Liver (tissue), 9 donors: ENCODE data around the gene PDXK. TPM values are rescaled to one million over a fixed set of nuclear protein-coding genes. Genes with fewer than 3 reads are reported as not detected.

Source experiments
- DNase-seq: peaks from one replicate; pipeline ENCODE4 v3.0.0-alpha.2; 2017; ENCODE audit warnings: low spot score
- H3K27ac ChIP-seq, 2 donors: one replicate each; pipeline ENCODE4 v1.7.0; 2013; ENCODE audit warnings: inconsistent platforms in 2 of 2, low read length in 2 of 2, control low read depth in 1 of 2, low read depth in 1 of 2, mild to moderate bottlenecking in 1 of 2
- H3K27me3 ChIP-seq, 4 donors: one replicate each; pipeline versions ENCODE4 v1.6.1 to v1.7.0; 2013; ENCODE audit warnings: low read length in 3 of 4, inconsistent platforms in 1 of 4, mild to moderate bottlenecking in 1 of 4, moderate library complexity in 1 of 4; ENCODE audit not compliant: control insufficient read depth in 4 of 4, insufficient read depth in 4 of 4
- H3K36me3 ChIP-seq, 4 donors: one replicate each; pipeline versions ENCODE4 v1.6.1 to v1.7.0; 2013; ENCODE audit warnings: low read length in 3 of 4, mild to moderate bottlenecking in 3 of 4, low read depth in 1 of 4, moderate library complexity in 1 of 4; ENCODE audit not compliant: control insufficient read depth in 4 of 4, insufficient read depth in 3 of 4
- H3K4me1 ChIP-seq, 4 donors: one replicate each; pipeline versions ENCODE4 v1.6.1 to v1.7.0; 2013; ENCODE audit warnings: low read length in 3 of 4, mild to moderate bottlenecking in 3 of 4, moderate library complexity in 1 of 4; ENCODE audit not compliant: control insufficient read depth in 4 of 4, insufficient read depth in 4 of 4
- H3K4me3 ChIP-seq, 3 donors: one replicate each; pipeline versions ENCODE4 v1.6.1 to v1.7.0; 2013; ENCODE audit warnings: low read length in 3 of 3, control low read depth in 1 of 3, low read depth in 1 of 3, mild to moderate bottlenecking in 1 of 3
- H3K9ac ChIP-seq, 2 donors: one replicate each; pipeline ENCODE4 v1.7.0; 2013; ENCODE audit warnings: low read length in 2 of 2, mild to moderate bottlenecking in 2 of 2, moderate library complexity in 2 of 2, control low read depth in 1 of 2, low read depth in 1 of 2
- H3K9me3 ChIP-seq, 4 donors: one replicate each; pipeline versions ENCODE4 v1.6.1 to v1.7.0; 2013; ENCODE audit warnings: low read length in 3 of 4; ENCODE audit not compliant: control insufficient read depth in 4 of 4
- EGR1 ChIP-seq, 2 donors: IDR thresholded peaks; 2 replicates each; pipeline ENCODE4 v1.6.1; 2016 to 2018; ENCODE audit warnings: antibody characterized with exemption in 2 of 2, low read depth in 2 of 2
- FOXA2 ChIP-seq: IDR thresholded peaks from 2 replicates; pipeline ENCODE4 v1.6.1; 2016; ENCODE audit warnings: antibody characterized with exemption
- GABPA ChIP-seq, 2 donors: IDR thresholded peaks in 1 of 2; conservative IDR thresholded peaks in 1 of 2; 2 replicates each; pipeline ENCODE4 v1.6.1; 2016; ENCODE audit warnings: antibody characterized with exemption in 2 of 2, mild to moderate bottlenecking in 1 of 2, moderate library complexity in 1 of 2
- HNF4A ChIP-seq, 2 donors: conservative IDR thresholded peaks; 2 replicates each; pipeline ENCODE4 v1.6.1; 2016; ENCODE audit warnings: antibody characterized with exemption in 2 of 2, mild to moderate bottlenecking in 2 of 2
- HNF4G ChIP-seq: IDR thresholded peaks from 2 replicates; pipeline ENCODE4 v1.6.1; 2016; ENCODE audit warnings: antibody characterized with exemption
- JUND ChIP-seq, 2 donors: IDR thresholded peaks; 2 replicates each; pipeline ENCODE4 v1.6.1; 2016; ENCODE audit warnings: antibody characterized with exemption in 2 of 2
- RAD21 ChIP-seq, 2 donors: IDR thresholded peaks; 2 replicates each; pipeline ENCODE4 v1.6.1; 2016; ENCODE audit warnings: antibody characterized with exemption in 2 of 2, mild to moderate bottlenecking in 2 of 2
- SP1 ChIP-seq: IDR thresholded peaks from 2 replicates; pipeline ENCODE4 v1.6.1; 2018; ENCODE audit warnings: antibody characterized with exemption, mild to moderate bottlenecking
- TAF1 ChIP-seq: conservative IDR thresholded peaks from 2 replicates; pipeline ENCODE4 v1.6.1; 2016; ENCODE audit warnings: antibody characterized with exemption, mild to moderate bottlenecking
- WGBS: extraction: QIAGEN DNeasy Blood & Tissue Kit; methylation state at CpG from one replicate; pipeline ENCODE4 v1.1.7; 2013; 5-methylcytosine and 5-hydroxymethylcytosine counted together
- polyA plus RNA-seq, 2 donors: library from polyadenylated mRNA; stranded (reverse) in 1 of 2; unstranded in 1 of 2; fragments of 200-250 nt in 1 of 2; fragments of >200 nt in 1 of 2; fragmentation: Nextera tagmentation in 1 of 2; extraction: Ambion mirVana in 1 of 2; gene quantifications; one replicate each; pipeline versions ENCODE4 v1.2.1 to v1.2.3, GENCODE V29; 2013 to 2015
- total RNA-seq, 2 donors: library from RNA; depleted of rRNA; stranded (reverse); fragments of >200 nt; gene quantifications; one replicate each; pipeline ENCODE4 v1.2.3, GENCODE V29; 2014
- TF ChIP-seq, protein P1 (sequence below): IDR thresholded peaks from 2 replicates; pipeline ENCODE4 v1.6.1; 2016; ENCODE audit warnings: antibody characterized with exemption, mild to moderate bottlenecking
- TF ChIP-seq, protein P2 (sequence below): fragments of 150-350 bp; IDR thresholded peaks from 2 replicates; pipeline ENCODE4 v1.5.1; 2017; ENCODE audit warnings: improper control_type of control experiment, low read depth, low read length; ENCODE audit not compliant: missing input control
- TF ChIP-seq, protein P3 (sequence below): IDR thresholded peaks from 2 replicates; pipeline ENCODE4 v1.6.1; 2016; ENCODE audit warnings: antibody characterized with exemption
- TF ChIP-seq, protein P4 (sequence below): IDR thresholded peaks from 2 replicates; pipeline ENCODE4 v1.6.1; 2016; ENCODE audit warnings: antibody characterized with exemption
- TF ChIP-seq, protein P5 (sequence below): IDR thresholded peaks from 2 replicates; pipeline ENCODE4 v1.6.1; 2016; ENCODE audit warnings: antibody characterized with exemption
- donor health status: healthy.
- donor health status: healthy.
- donor health status: healthy.
- donor health status: healthy.
- donor health status: healthy.

The PDXK gene
- 100 to 1,000 TPM in 1 of 2 donors, 10 to 100 TPM in 1; 20.5 to 104 TPM for total RNA-seq
- 10 to 100 TPM; 34.7 to 35.0 TPM for polyA plus RNA-seq

DNA sequence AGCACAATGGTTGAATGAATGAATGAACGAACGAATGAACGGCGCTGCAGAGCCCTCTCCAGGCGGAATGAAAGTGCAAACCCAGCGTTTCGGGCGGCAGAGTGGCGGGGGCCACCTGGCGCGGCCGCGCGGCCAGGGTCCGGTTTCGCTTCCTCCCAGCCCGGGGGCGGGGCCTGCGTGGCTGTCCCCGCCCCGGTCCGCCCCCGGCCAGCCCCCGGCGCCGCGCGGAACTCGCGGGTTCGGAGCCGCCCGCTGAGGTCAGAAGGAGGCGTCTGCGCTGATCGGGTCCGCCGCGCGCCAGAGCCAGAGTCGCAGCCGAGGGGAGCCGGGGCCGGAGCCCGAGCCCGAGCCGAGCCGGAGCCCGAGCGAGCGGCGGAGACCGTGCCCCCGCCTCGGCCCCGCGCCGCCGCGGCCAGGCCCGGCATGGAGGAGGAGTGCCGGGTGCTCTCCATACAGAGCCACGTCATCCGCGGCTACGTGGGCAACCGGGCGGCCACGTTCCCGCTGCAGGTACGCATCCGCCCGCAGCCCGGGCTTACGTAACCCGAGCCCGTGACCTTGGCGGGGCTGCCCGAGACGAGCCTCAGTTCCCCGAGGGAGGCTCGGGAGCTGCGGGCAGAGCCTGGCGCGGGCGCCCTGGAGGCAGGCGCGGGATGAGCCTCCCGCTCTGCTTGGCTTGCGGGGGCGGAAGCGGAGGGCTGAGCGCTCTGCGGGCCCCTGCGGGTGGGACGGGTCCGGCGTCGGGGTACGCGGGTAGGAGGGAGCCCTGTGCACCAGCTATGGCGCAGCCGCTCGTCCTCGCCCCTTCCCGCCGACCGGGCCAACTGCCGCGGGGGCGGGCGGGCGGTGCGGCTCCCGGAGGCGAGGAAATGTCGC lies at the start of gene PDXK:
Gene PDXK (plus strand): TSS at position 258 of the 876 bp plus-strand sequence. CDS start 166 bp downstream, at position 424.
- Histone ChIP-seq H3K4me1 (peaks cover 9 to 25% (median 16%) of the 10 kb centered on the region in 4 donors), H3K27me3 (no peaks in the 10 kb centered on the region), H3K9ac (peak within 1 kb of the TSS; percentile 26 to 92), H3K27ac (peak within 1 kb of the TSS; percentile 89 to 97), H3K4me3 (peak within 1 kb of the TSS; percentile 83 to 86 (median 83)), H3K9me3 (no peaks in the 10 kb centered on the region), H3K36me3 (peaks cover 0 to 4% (median 0%) of the 10 kb centered on the region in 4 donors)
- DNase-seq, result peak; percentile 85
- no peak for TF ChIP-seq EGR1 (IDR thresholded peaks at IDR 0.05; ENCODE audit: low read depth in 2 of 2)
- TF ChIP-seq HNF4G, result no peak
- TF ChIP-seq, protein P1, sequence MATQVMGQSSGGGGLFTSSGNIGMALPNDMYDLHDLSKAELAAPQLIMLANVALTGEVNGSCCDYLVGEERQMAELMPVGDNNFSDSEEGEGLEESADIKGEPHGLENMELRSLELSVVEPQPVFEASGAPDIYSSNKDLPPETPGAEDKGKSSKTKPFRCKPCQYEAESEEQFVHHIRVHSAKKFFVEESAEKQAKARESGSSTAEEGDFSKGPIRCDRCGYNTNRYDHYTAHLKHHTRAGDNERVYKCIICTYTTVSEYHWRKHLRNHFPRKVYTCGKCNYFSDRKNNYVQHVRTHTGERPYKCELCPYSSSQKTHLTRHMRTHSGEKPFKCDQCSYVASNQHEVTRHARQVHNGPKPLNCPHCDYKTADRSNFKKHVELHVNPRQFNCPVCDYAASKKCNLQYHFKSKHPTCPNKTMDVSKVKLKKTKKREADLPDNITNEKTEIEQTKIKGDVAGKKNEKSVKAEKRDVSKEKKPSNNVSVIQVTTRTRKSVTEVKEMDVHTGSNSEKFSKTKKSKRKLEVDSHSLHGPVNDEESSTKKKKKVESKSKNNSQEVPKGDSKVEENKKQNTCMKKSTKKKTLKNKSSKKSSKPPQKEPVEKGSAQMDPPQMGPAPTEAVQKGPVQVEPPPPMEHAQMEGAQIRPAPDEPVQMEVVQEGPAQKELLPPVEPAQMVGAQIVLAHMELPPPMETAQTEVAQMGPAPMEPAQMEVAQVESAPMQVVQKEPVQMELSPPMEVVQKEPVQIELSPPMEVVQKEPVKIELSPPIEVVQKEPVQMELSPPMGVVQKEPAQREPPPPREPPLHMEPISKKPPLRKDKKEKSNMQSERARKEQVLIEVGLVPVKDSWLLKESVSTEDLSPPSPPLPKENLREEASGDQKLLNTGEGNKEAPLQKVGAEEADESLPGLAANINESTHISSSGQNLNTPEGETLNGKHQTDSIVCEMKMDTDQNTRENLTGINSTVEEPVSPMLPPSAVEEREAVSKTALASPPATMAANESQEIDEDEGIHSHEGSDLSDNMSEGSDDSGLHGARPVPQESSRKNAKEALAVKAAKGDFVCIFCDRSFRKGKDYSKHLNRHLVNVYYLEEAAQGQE, result no peak
- TF ChIP-seq SP1, result no peak
- TF ChIP-seq FOXA2, result no peak
- under 1% methylated on average over 117 of the region's 117 CpGs for WGBS

DNA sequence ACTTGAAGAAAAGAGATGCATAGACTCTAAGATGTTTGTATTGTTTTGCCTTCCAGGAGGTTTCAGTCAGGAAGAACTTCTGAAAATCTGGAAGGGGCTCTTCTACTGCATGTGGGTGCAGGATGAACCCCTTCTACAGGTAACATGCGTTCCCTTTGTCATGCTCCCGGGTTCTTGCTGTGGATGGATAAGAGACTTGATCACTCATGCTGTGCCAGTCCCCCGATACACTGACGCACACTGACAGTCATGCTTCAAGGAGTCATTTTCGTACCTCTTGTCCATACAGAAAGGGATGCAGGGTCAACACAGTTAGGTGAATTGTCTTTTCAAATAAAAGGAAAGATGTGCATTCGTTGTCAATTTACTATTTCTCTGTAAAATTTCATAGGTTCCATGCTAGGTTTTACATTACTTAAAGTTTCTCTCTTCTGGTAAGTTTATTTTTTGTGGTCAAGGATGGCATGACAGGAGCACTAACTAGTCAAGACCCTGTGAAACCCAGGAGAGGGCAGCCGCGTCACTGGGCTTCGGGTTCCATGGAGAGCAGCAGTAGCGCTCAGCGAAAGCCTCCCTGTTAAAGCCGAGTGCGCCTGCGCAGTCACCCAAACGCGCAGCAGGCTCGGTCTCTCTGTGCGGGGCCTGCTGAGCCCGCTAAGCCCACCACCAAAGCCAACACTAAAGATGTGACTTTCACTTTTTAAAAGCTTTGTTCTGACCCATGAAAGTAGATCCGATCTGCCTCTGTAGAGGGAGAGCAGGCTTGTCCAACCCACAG lies 48.9 kb upstream of the PDXK start:
- WGBS, result 97% methylated on average over 20 of the region's 20 CpGs
- Histone ChIP-seq H3K4me1 (no peaks in the 10 kb centered on the region), H3K9me3 (no peaks in the 10 kb centered on the region), H3K4me3 (no peak overlapping the region), H3K27ac (no peak overlapping the region), H3K27me3 (no peaks in the 10 kb centered on the region), H3K9ac (no peak overlapping the region), H3K36me3 (peaks cover 5 to 28% (median 15%) of the 10 kb centered on the region in 4 donors)
- TF ChIP-seq RAD21 (IDR thresholded peaks at IDR 0.05), result no peak
- TF ChIP-seq, protein P2, sequence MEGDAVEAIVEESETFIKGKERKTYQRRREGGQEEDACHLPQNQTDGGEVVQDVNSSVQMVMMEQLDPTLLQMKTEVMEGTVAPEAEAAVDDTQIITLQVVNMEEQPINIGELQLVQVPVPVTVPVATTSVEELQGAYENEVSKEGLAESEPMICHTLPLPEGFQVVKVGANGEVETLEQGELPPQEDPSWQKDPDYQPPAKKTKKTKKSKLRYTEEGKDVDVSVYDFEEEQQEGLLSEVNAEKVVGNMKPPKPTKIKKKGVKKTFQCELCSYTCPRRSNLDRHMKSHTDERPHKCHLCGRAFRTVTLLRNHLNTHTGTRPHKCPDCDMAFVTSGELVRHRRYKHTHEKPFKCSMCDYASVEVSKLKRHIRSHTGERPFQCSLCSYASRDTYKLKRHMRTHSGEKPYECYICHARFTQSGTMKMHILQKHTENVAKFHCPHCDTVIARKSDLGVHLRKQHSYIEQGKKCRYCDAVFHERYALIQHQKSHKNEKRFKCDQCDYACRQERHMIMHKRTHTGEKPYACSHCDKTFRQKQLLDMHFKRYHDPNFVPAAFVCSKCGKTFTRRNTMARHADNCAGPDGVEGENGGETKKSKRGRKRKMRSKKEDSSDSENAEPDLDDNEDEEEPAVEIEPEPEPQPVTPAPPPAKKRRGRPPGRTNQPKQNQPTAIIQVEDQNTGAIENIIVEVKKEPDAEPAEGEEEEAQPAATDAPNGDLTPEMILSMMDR, result peak; percentile 1
- no peak for DNase-seq

DNA sequence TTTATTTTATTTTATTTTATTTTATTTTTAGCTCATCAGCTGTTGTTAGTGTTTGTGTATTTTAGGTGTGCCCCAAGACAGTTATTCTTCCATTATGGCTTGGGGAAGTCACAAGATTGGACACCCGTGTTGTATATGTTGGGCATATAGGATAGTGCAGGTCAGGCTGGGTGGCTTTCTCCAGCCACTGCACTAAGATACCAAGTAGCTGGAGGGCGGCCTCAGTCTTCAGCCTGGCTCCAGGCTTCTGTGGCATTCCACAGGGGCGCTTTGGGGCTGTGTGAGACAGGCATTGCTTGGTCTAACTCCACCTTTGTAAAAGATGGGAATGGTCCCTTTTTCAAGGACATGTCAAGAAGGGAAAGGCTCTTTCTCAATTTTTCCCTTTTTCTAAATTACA lies 43.1 kb upstream of the PDXK start:
- H3K9me3 ChIP-seq, result no peaks in the 10 kb centered on the region
- no peak overlapping the region for H3K27ac ChIP-seq
- WGBS, result 94% methylated on average over 3 of the region's 3 CpGs
- H3K4me3 ChIP-seq, result no peak overlapping the region
- H3K27me3 ChIP-seq, result no peaks in the 10 kb centered on the region
- no peak overlapping the region for H3K9ac ChIP-seq
- H3K36me3 ChIP-seq, result peaks cover 8 to 40% (median 26%) of the 10 kb centered on the region in 4 donors
- no peak for DNase-seq
- no peaks in the 10 kb centered on the region for H3K4me1 ChIP-seq
- TF ChIP-seq TAF1 (no peak), JUND (IDR thresholded peaks at IDR 0.05) (no peak), GABPA (IDR thresholded peaks at IDR 0.05 in 1 of 2, conservative IDR thresholded peaks at IDR 0.05 in 1 of 2) (no peak), EGR1 (IDR thresholded peaks at IDR 0.05; ENCODE audit: low read depth in 2 of 2) (no peak), HNF4A (conservative IDR thresholded peaks at IDR 0.05) (no peak), HNF4G (no peak)
- TF ChIP-seq, protein P2, result no peak
- TF ChIP-seq, protein P3, sequence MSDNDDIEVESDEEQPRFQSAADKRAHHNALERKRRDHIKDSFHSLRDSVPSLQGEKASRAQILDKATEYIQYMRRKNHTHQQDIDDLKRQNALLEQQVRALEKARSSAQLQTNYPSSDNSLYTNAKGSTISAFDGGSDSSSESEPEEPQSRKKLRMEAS, result no peak
- TF ChIP-seq, protein P4, sequence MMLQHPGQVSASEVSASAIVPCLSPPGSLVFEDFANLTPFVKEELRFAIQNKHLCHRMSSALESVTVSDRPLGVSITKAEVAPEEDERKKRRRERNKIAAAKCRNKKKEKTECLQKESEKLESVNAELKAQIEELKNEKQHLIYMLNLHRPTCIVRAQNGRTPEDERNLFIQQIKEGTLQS, result no peak
- TF ChIP-seq, protein P5, sequence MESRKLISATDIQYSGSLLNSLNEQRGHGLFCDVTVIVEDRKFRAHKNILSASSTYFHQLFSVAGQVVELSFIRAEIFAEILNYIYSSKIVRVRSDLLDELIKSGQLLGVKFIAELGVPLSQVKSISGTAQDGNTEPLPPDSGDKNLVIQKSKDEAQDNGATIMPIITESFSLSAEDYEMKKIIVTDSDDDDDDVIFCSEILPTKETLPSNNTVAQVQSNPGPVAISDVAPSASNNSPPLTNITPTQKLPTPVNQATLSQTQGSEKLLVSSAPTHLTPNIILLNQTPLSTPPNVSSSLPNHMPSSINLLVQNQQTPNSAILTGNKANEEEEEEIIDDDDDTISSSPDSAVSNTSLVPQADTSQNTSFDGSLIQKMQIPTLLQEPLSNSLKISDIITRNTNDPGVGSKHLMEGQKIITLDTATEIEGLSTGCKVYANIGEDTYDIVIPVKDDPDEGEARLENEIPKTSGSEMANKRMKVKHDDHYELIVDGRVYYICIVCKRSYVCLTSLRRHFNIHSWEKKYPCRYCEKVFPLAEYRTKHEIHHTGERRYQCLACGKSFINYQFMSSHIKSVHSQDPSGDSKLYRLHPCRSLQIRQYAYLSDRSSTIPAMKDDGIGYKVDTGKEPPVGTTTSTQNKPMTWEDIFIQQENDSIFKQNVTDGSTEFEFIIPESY, result no peak
